NK-92 treated with Interleukin-12 subunit alpha and Interleukin-12 subunit beta, amount 100 ng/mL, for 24 hours (cell line): ENCODE measurements around the gene AK9.
"Not testable (repeated sequence)": the region's sequence is repeated elsewhere in the genome, so short reads cannot be mapped to it uniquely, and the experiment has no call there.

ENCODE experiments used
- DNase-seq: peaks from one replicate; lab custom pipeline; 2025; lab: John Stamatoyannopoulos, UW

Gene AK9

DNA sequence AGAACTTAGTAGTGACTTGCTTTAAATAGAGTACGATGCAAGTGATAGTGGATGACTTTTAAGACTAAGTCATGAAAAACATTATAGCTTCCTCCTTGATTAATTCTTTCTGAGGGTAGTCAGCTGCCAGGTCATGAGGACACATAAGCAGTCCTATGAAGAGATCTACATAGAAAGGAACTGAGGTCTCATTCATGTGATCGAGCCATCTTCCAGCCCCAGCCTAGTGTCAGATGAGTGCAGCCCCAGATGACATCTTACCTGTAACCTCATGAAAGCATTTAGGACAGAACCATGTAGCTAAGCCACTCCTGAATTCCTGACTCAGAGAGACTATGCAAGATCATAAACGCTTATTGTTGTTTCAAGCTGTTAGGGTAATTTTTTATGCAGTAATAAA is 67.7 kb downstream of the AK9 start:
- DNase-seq, result no peak

GRCh38 chr6:109612268-109612667 is 78.7 kb downstream of the AK9 start:
- no peak for DNase-seq

DNA sequence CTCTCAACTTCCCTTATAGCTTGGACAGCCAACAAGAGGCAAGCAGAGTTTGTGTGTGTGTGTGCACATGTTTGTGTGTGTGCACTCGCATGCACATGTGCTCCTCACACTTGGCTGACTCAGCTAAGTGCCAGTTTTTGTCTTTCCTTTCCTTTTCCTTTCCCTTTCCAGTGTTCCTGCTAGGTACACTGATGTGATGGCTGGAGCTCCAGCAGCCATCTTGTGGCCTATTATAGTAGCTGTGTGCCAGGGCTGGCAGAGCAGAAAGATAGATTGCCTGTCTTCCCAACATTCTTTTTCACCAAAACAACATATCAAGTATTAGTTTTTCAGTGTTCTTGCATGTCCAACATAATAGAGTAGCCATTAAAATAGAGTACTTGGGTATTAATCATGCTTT is 79.5 kb downstream of the AK9 start:
- DNase-seq, result no peak

GRCh38 chr6:109610590-109610989 is 80.4 kb downstream of the AK9 start:
- no peak for DNase-seq

DNA sequence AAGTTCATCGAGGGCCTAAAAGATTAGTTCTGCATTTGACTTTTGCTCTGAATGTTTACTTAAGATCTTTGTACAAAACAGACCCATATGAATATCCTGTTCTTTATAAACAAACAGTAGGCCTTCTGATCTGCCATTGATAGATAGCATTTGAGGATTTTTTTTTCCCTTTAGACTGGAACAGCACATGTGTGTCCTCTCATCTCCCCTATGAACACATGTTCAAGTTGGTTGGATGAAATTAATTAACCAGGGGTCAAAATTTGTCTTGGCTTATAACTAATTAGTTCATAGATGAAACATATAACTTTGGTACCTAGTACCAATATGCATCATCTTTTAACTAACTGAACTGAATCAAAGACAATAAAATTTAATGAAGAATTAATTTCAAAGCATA is 81.3 kb downstream of the AK9 start:
- no peak for DNase-seq

DNA sequence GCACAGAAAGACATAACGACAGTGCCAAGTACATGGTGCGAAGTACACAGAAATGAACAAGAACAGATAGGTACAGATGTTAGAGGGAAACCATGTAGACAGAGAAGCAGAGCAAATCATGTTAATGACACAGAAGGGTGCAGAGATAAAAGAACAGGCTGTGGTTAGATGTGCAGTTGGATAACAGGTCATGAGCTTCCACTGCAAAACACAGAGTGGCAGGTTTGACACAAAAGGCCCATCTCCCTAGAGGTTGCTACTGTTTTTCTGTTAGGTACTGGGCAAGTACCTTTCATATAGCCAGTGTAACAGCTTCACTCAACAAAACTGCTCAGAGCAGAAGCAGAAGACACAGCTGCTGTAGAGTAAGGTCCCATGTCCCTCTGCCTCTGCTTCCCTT is 84.6 kb downstream of the AK9 start:
- DNase-seq, result no peak

GRCh38 chr6:109595998-109596397 is 95.0 kb downstream of the AK9 start:
- DNase-seq, result peak; percentile 6

DNA sequence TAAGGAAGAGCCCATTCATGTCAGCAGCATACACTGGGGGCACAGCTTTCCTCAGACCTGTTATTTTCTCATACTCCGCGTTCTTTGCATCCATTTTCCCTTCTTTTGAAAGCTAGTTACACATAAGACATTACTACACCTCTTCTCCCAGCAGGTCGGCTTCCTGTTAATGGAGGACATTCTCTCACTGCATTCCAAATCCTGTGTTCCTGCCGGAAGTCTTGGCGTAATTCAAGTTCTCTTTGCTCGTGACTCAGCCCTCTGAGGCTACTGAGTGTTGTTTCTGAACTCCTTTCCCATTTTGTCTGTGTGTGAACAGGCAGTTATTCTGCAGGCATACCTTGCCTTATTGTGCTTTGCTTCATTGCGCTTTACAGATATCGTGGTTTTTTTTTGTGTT is 110.5 kb downstream of the AK9 start:
- DNase-seq, result no peak

- no peak for DNase-seq
These were observed 111.6 kb downstream of the AK9 start for GRCh38 chr6:109579361-109579760.

DNA sequence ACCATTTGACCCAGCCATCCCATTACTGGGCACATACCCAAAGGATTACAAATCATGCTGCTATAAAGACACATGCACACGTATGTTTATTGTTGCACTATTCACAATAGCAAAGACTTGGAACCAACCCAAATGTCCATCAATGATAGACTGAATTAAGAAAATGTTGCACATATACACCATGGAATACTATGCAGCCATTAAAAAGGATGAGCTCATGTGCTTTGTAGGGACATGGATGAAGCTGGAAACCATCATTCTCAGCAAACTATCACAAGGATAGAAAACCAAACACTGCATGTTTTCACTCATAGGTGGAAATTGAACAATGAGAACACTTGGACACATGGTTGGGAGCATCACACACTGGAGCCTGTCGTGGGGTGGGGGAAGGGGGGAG is 121.1 kb downstream of the AK9 start:
- DNase-seq, result not testable (repeated sequence)

GRCh38 chr6:109561844-109562243 is 129.2 kb downstream of the AK9 start:
- DNase-seq, result no peak

GRCh38 chr6:109531446-109531845 is 159.6 kb downstream of the AK9 start:
- no peak for DNase-seq

DNA sequence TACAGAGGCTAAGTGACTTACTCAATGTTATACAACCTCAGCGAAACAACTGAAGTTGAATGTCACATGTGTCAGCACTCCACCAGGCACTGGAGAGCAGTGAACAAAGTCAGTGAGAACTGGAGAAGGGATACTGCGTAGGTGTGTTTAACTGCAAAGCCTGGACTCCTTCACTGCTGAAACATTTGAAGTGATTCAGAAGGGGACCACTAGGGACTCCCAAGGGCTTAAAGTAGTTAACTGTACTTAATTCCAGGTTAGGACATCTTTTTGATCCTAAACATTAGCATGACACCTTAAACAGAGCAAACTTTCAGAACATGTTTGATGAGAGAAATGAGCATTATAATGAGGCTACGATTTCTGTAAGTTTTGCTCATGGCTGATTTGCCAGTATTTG is 163.0 kb downstream of the AK9 start:
- DNase-seq, result no peak

- peak; percentile 6 for DNase-seq
These were observed 163.9 kb downstream of the AK9 start for GRCh38 chr6:109526905-109527628.

- DNase-seq, result no peak
These were observed 166.9 kb downstream of the AK9 start for GRCh38 chr6:109524129-109524528.

DNA sequence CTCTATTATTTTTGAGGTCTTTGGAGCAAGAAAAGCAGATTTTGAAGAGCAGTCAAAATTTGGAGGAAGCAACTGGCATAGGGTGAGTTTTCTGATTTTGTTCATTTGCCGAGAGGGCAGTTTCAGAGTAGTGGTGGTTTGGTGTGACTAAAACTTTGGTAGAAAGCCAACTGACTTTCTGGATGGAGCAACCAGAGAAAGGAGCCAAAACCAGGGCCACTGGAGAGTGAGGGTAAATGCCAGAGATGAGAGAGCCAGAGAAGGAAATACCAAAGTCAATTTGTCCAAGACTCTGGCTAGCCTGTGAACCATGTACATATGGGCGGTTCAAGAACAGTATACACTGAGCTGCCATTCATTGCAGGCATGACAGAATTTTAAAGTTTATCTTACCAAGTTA is 167.5 kb downstream of the AK9 start:
- DNase-seq, result no peak

DNA sequence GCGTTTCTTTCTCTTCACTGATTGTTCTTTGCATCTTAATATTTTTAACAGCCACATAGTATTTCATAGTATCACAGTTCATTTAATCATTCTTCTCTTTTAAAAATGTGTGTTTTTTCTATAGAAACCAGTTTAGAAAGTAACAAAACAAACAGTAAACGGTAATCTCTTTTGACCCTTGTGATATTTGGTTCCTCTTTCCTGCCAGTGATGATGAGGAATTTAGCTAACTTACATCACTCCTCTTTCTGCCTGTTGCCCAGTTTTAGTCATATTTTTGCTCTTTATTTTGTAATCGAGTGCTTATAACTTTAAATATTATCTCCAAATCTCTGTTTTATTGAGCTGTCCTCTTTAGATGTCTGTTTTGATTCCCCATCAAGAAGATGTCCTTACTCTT is 169.9 kb downstream of the AK9 start:
- no peak for DNase-seq

GRCh38 chr6:109519647-109520046 is 171.4 kb downstream of the AK9 start:
- DNase-seq, result not testable (repeated sequence)

- no peak for DNase-seq
These were observed 174.1 kb downstream of the AK9 start for GRCh38 chr6:109516929-109517328.

DNA sequence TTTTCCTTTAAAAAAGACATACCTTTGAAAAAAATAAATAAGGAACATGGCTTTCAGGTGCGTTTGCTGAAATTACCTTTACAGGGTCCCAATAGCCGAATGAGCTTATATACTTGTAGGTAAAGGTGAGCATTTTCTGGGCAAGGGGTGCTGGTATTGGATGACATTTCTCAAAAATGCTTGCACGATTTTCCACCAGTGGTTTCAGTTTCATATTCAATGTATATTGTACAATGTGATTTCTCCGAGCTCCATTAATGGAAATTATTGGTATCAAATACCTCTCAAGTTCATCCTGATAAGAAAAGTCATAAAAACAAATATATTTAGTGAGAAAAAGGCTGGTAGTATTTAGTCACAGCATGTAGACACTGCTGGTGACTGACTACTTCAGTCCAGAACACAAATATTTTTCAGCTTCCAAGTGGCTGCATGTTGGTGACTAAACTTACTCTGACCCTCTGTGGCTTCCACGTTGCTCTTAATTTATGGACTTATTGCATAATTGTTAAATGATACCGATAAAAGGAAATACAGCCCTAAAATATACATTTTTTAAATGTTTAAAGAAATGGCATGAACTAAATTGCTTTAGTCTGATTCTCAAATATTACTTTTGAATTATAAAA is 175.1 kb downstream of the AK9 start:
- DNase-seq, result no peak

GRCh38 chr6:109514946-109515345 is 176.1 kb downstream of the AK9 start:
- no peak for DNase-seq

- DNase-seq, result no peak
These were observed 177.4 kb downstream of the AK9 start for GRCh38 chr6:109513571-109514071.

DNA sequence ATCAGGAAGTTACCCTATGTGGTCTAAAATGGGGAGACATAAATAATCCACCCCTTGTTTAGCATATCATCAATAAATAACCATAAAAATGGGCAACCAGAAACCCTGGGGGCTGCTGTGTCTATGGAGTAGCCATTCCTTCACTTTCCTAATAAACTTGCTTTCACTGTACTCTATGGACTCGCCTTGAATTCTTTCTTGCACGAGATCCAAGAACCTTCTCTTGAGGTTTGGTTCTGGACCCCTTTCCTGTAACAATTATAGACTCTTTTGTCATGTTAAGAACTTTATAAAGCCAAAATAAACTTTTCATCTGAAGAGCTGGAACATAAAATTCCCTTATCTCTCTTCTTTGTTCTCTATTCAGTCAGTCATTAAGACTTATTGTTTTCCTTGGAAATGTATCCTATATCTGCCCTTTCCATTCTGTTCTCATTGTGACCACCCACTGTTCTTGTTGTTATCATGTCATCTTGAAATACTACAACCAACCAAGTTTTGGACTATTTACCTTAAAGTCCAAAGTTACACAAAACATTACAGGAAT is 178.7 kb downstream of the AK9 start:
- DNase-seq, result no peak

DNA sequence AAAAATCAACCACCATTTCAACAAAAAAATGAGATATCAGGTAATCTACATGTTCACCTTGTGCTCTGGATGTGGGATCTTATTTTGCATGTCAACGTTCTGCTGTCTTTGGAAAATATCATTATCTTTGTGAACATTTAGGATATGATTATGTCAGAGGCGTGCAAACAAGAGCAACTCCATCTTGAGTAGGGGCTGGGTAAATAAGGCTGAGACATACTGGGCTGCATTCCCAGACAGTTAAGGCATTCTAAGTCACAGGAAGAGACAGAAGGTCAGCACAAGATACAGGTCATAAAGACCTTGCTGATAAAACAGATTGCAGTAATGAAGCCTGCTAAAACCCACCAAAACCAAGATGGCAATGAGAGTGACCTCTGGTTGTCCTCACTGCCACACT is 179.2 kb downstream of the AK9 start:
- no peak for DNase-seq
